Kidney (tissue), 14 donors: ENCODE measurements around the gene NOTUM. TPM values are rescaled to one million over a fixed set of nuclear protein-coding genes. Genes with fewer than 3 reads are reported as not detected.

ENCODE experiments used
- DNase-seq, 5 donors: peaks; one replicate each; pipeline ENCODE4 v3.0.0-alpha.2; 2013 to 2020
- FAIRE-seq: peaks from 2 replicates; lab custom pipeline; 2012; peaks lifted over from hg19 to GRCh38; lab: Jason Lieb, UNC
- H3K27ac ChIP-seq, 2 donors: one replicate each; pipeline ENCODE4 v1.7.0; 2013; ENCODE audit warnings: low read depth in 2 of 2, low read length in 2 of 2, inconsistent platforms in 1 of 2
- H3K27me3 ChIP-seq: one replicate; pipeline ENCODE4 v1.7.1; 2013; ENCODE audit warnings: low read length, inconsistent platforms; ENCODE audit not compliant: control insufficient read depth, insufficient read depth
- H3K36me3 ChIP-seq, 3 donors: one replicate each; pipeline versions ENCODE4 v1.7.0 to v1.7.1; 2013; ENCODE audit warnings: low read length in 3 of 3, control low read depth in 1 of 3, inconsistent platforms in 1 of 3; ENCODE audit not compliant: insufficient read depth in 3 of 3, control insufficient read depth in 2 of 3
- H3K4me1 ChIP-seq, 3 donors: one replicate each; pipeline versions ENCODE4 v1.7.0 to v1.7.1; 2013; ENCODE audit warnings: low read length in 3 of 3, inconsistent platforms in 1 of 3, low read depth in 1 of 3; ENCODE audit not compliant: control insufficient read depth in 2 of 3, insufficient read depth in 2 of 3
- H3K4me3 ChIP-seq, 3 donors: one replicate each; pipeline versions ENCODE4 v1.7.0 to v1.8.1; 2013; ENCODE audit warnings: low read length in 3 of 3, control low read depth in 1 of 3, inconsistent platforms in 1 of 3
- H3K9ac ChIP-seq, 3 donors: one replicate each; pipeline versions ENCODE4 v1.7.0 to v1.7.1; 2013; ENCODE audit warnings: low read length in 3 of 3, control low read depth in 1 of 3, inconsistent platforms in 1 of 3
- H3K9me3 ChIP-seq, 3 donors: one replicate each; pipeline versions ENCODE4 v1.7.0 to v1.7.1; 2013; ENCODE audit warnings: low read length in 3 of 3, control low read depth in 1 of 3, inconsistent platforms in 1 of 3; ENCODE audit not compliant: control insufficient read depth in 2 of 3, insufficient read depth in 1 of 3
- CTCF ChIP-seq: IDR thresholded peaks from 3 replicates; pipeline ENCODE4 v1.5.1; 2012; ENCODE audit warnings: mild to moderate bottlenecking, moderate library complexity, borderline replicate concordance; ENCODE audit not compliant: insufficient read depth; ENCODE audit errors: extremely low read depth
- intact Hi-C: fragments of 100-400 bp; cut with DNase I; formaldehyde crosslinking; loops from one replicate; pipeline ENCODE4 v1.11.1; 2022
- polyA plus RNA-seq: library from polyadenylated mRNA; stranded (reverse); fragments of 350-450 nt; fragmentation: Illumina TruSeq; extraction: RNeasy Lipid Tissue Mini Kit (QIAGEN cat#74804); gene quantifications from one replicate; pipeline ENCODE4 v1.2.3, GENCODE V29; 2014; ENCODE audit warnings: low read depth, low replicate concordance; ENCODE audit not compliant: insufficient read depth
- total RNA-seq: library from RNA; stranded (reverse); fragmentation: NEBNext Ultra II Directional; extraction: Animal tissue kit (Norgen Biotek cat#: 25700); gene quantifications from one replicate; pipeline ENCODE4 v1.2.1, GENCODE V29; 2021
- donor health status: control.
- donor health status: control.
- donor health status: control.
- donor health status: control.
- donor health status: control.
- donor health status: DM: yes; HTN: yes; CAD: no.
- donor health status: Normal renal cell carcinoma (clear cell type).

NOTUM gene
- total and polyA plus RNA-seq, 2 donors from 2014 or later = not detected

- H3K9me3 ChIP-seq = no peaks in the 10 kb centered on the region
- FAIRE-seq = no peak
- peaks cover 3 to 20% (median 6%) of the 10 kb centered on the region in 3 donors for H3K36me3 ChIP-seq
- H3K9ac ChIP-seq = no peak overlapping the region
- peak in 1 of 5 donors; percentile 80 for DNase-seq
- H3K4me3 ChIP-seq = no peak overlapping the region
- H3K27ac ChIP-seq = no peak overlapping the region
- intact Hi-C loops = no loop called here
- H3K4me1 ChIP-seq = peaks cover 0 to 3% (median 0%) of the 10 kb centered on the region in 3 donors
- TF ChIP-seq CTCF = no peak
- no peaks in the 10 kb centered on the region for H3K27me3 ChIP-seq
These were observed 58.2 kb downstream of the NOTUM start for GRCh38 chr17:81902653-81903414.

Other genes starting within 250 kb of the NOTUM start
- 19.9 TPM for gene SLC25A10, start 248.9 kb downstream of the NOTUM start, total RNA-seq
- gene SLC25A10, start 248.9 kb downstream of the NOTUM start, polyA plus RNA-seq = 94.5 TPM
- 9.3 TPM for gene GCGR, start 157.0 kb downstream of the NOTUM start, total RNA-seq
- gene GCGR, start 157.0 kb downstream of the NOTUM start, polyA plus RNA-seq = 37.2 TPM
- gene MCRIP1, start 127.9 kb downstream of the NOTUM start, total RNA-seq = 88.3 TPM
- 151 TPM for gene MCRIP1, start 127.9 kb downstream of the NOTUM start, polyA plus RNA-seq
- not detected for gene PPP1R27, start 126.1 kb downstream of the NOTUM start, total RNA-seq
- gene PPP1R27, start 126.1 kb downstream of the NOTUM start, polyA plus RNA-seq = not detected
- 482 TPM for gene P4HB, start 100.7 kb downstream of the NOTUM start, total RNA-seq
- gene P4HB, start 100.7 kb downstream of the NOTUM start, polyA plus RNA-seq = 411 TPM
- 453 TPM for gene ARHGDIA, start 89.8 kb downstream of the NOTUM start, total RNA-seq
- 424 TPM for gene ARHGDIA, start 89.8 kb downstream of the NOTUM start, polyA plus RNA-seq
- 59.3 TPM for gene ALYREF, start 69.6 kb downstream of the NOTUM start, total RNA-seq
- gene ALYREF, start 69.6 kb downstream of the NOTUM start, polyA plus RNA-seq = 45.3 TPM
- 88.6 TPM for gene ANAPC11, start 69.5 kb downstream of the NOTUM start, total RNA-seq
- gene ANAPC11, start 69.5 kb downstream of the NOTUM start, polyA plus RNA-seq = 220 TPM
- 0.66 TPM for gene NPB, start 58.9 kb downstream of the NOTUM start, total RNA-seq
- 1.4 TPM for gene NPB, start 58.9 kb downstream of the NOTUM start, polyA plus RNA-seq
- 28.4 TPM for gene PCYT2, start 49.8 kb downstream of the NOTUM start, total RNA-seq
- gene PCYT2, start 49.8 kb downstream of the NOTUM start, polyA plus RNA-seq = 104 TPM
- gene SIRT7, start 43.0 kb downstream of the NOTUM start, total RNA-seq = 25.2 TPM
- 17.4 TPM for gene SIRT7, start 43.0 kb downstream of the NOTUM start, polyA plus RNA-seq
- gene MAFG, start 33.5 kb downstream of the NOTUM start, total RNA-seq = 18.2 TPM
- gene MAFG, start 33.5 kb downstream of the NOTUM start, polyA plus RNA-seq = 8.3 TPM
- gene PYCR1, start 23.9 kb downstream of the NOTUM start, total RNA-seq = 14.2 TPM
- gene PYCR1, start 23.9 kb downstream of the NOTUM start, polyA plus RNA-seq = 7.9 TPM
- gene MYADML2, start 14.0 kb downstream of the NOTUM start, total RNA-seq = not detected
- gene MYADML2, start 14.0 kb downstream of the NOTUM start, polyA plus RNA-seq = not detected
- 35.2 TPM for gene ASPSCR1, start 16.4 kb upstream of the NOTUM start, total RNA-seq
- gene ASPSCR1, start 16.4 kb upstream of the NOTUM start, polyA plus RNA-seq = 57.5 TPM
- 36.9 TPM for gene CENPX, start 61.7 kb upstream of the NOTUM start, total RNA-seq
- gene CENPX, start 61.7 kb upstream of the NOTUM start, polyA plus RNA-seq = 93.2 TPM
- gene LRRC45, start 62.1 kb upstream of the NOTUM start, total RNA-seq = 9.9 TPM
- 9.9 TPM for gene LRRC45, start 62.1 kb upstream of the NOTUM start, polyA plus RNA-seq
- 2.6 TPM for gene RAC3, start 70.5 kb upstream of the NOTUM start, total RNA-seq
- gene RAC3, start 70.5 kb upstream of the NOTUM start, polyA plus RNA-seq = 13.1 TPM
- gene DCXR, start 76.5 kb upstream of the NOTUM start, total RNA-seq = 102 TPM
- 551 TPM for gene DCXR, start 76.5 kb upstream of the NOTUM start, polyA plus RNA-seq
- 29.8 TPM for gene RFNG, start 90.6 kb upstream of the NOTUM start, total RNA-seq
- 47.3 TPM for gene RFNG, start 90.6 kb upstream of the NOTUM start, polyA plus RNA-seq
- gene GPS1, start 90.7 kb upstream of the NOTUM start, total RNA-seq = 99.3 TPM
- 149 TPM for gene GPS1, start 90.7 kb upstream of the NOTUM start, polyA plus RNA-seq
- gene DUS1L, start 104.6 kb upstream of the NOTUM start, total RNA-seq = 84.8 TPM
- gene DUS1L, start 104.6 kb upstream of the NOTUM start, polyA plus RNA-seq = 102 TPM
- gene FASN, start 137.0 kb upstream of the NOTUM start, total RNA-seq = 43.3 TPM
- 13.6 TPM for gene FASN, start 137.0 kb upstream of the NOTUM start, polyA plus RNA-seq